ENCODE results near the gene SCD. TPM values are rescaled to one million over a fixed set of nuclear protein-coding genes. Genes with fewer than 3 reads are reported as not detected.

The SCD gene
- total RNA-seq, 1 donor from 2014 or later = 276 TPM

- no peaks in the 10 kb centered on the region for H3K9me3 ChIP-seq
- H3K36me3 ChIP-seq = no peaks in the 10 kb centered on the region
- H3K4me1 ChIP-seq = no peaks in the 10 kb centered on the region
- intact Hi-C loops (cut with DNase I) = no loop called here
- peak; percentile 89 for ATAC-seq
- H3K4me3 ChIP-seq = no peak overlapping the region
- TF ChIP-seq CTCF (IDR thresholded peaks at IDR 0.05) = no peak
- no peak overlapping the region for H3K27ac ChIP-seq
- no peak for DNase-seq
- H3K27me3 ChIP-seq = no peaks in the 10 kb centered on the region
These were observed 19.9 kb upstream of the SCD start for GRCh38 chr10:100327007-100327717.

- Histone ChIP-seq H3K9me3 (no peaks in the 10 kb centered on the region), H3K4me3 (no peak overlapping the region), H3K27me3 (no peaks in the 10 kb centered on the region), H3K4me1 (no peaks in the 10 kb centered on the region), H3K36me3 (no peaks in the 10 kb centered on the region), H3K27ac (no peak overlapping the region)
- no peak for ATAC-seq
- DNase-seq = no peak
- TF ChIP-seq CTCF (IDR thresholded peaks at IDR 0.05) = no peak
- intact Hi-C loops (cut with DNase I) = no loop called here
These were observed 19.4 kb upstream of the SCD start for GRCh38 chr10:100327718-100328009.

- TF ChIP-seq CTCF (IDR thresholded peaks at IDR 0.05) = no peak
- H3K27me3 ChIP-seq = no peaks in the 10 kb centered on the region
- no peaks in the 10 kb centered on the region for H3K36me3 ChIP-seq
- H3K4me1 ChIP-seq = no peaks in the 10 kb centered on the region
- H3K9me3 ChIP-seq = no peaks in the 10 kb centered on the region
- H3K4me3 ChIP-seq = no peak overlapping the region
- no peak overlapping the region for H3K27ac ChIP-seq
- intact Hi-C loops (cut with DNase I) = no loop called here
- DNase-seq = no peak
- no peak for ATAC-seq
These were observed 18.8 kb upstream of the SCD start for GRCh38 chr10:100328198-100328597.

- Histone ChIP-seq H3K4me3 (no peak within 1 kb of the TSS), H3K36me3 (no peaks in the 10 kb centered on the region), H3K27ac (no peak within 1 kb of the TSS), H3K27me3 (no peaks in the 10 kb centered on the region), H3K9me3 (no peaks in the 10 kb centered on the region), H3K4me1 (no peaks in the 10 kb centered on the region)
- TF ChIP-seq CTCF (IDR thresholded peaks at IDR 0.05) = no peak
- intact Hi-C loops (cut with DNase I) = no loop called here
- DNase-seq = no peak
- no peak for ATAC-seq
These were observed 17.0 kb upstream of the SCD start, which contains the start of gene PKD2L1 for GRCh38 chr10:100330079-100330478. PKD2L1 (minus strand) TSS chr10:100330228; CDS start chr10:100330103, 125 bp downstream.

GRCh38 chr10:100333106-100333505 is 13.9 kb upstream of the SCD start:
- Histone ChIP-seq H3K9me3 (no peaks in the 10 kb centered on the region), H3K27me3 (no peaks in the 10 kb centered on the region), H3K27ac (no peak overlapping the region), H3K36me3 (no peaks in the 10 kb centered on the region), H3K4me3 (no peak overlapping the region), H3K4me1 (no peaks in the 10 kb centered on the region)
- intact Hi-C loops (cut with DNase I) = no loop called here
- no peak for TF ChIP-seq CTCF (IDR thresholded peaks at IDR 0.05)
- DNase-seq = no peak
- ATAC-seq = no peak

Data from upper lobe of right lung (tissue), 1 donor.